Subcutaneous adipose tissue (tissue), 4 donors: Measurements from ENCODE around the gene KRT4. TPM values are rescaled to one million over a fixed set of nuclear protein-coding genes. Genes with fewer than 3 reads are reported as not detected.

Source experiments
- CTCF ChIP-seq: fragments of 450-650 bp; IDR thresholded peaks from one replicate; pipeline ENCODE4 v1.5.1; 2016; ENCODE audit warnings: low read depth, mild to moderate bottlenecking, control low read depth, antibody characterized with exemption, moderate library complexity
- total RNA-seq, 4 donors: library from RNA; depleted of rRNA; stranded (reverse); fragments of >200 nt; gene quantifications; one replicate each; pipeline ENCODE4 v1.1.0, GENCODE V29; 2016

The KRT4 gene
- total RNA-seq, 4 donors from 2014 or later = not detected

- TF ChIP-seq CTCF = no peak
These were observed 21.5 kb downstream of the KRT4 start for GRCh38 chr12:52792185-52793029.

GRCh38 chr12:52791271-52792184 is 22.4 kb downstream of the KRT4 start:
- no peak for TF ChIP-seq CTCF

- no peak for TF ChIP-seq CTCF
These were observed 23.3 kb downstream of the KRT4 start for GRCh38 chr12:52790427-52791270.

GRCh38 chr12:52789637-52790426 is 24.1 kb downstream of the KRT4 start:
- TF ChIP-seq CTCF = no peak

GRCh38 chr12:52788876-52789636 is 24.9 kb downstream of the KRT4 start:
- no peak for TF ChIP-seq CTCF
